ENCODE data around the gene BIN1. TPM values are rescaled to one million over a fixed set of nuclear protein-coding genes. Genes with fewer than 3 reads are reported as not detected.
A peak's percentile ranks its signal among the peaks of the same experiment; 100 is the strongest.

Gene BIN1
- total RNA-seq: 100 to 1,000 TPM in 2 of 4 donors, 10 to 100 TPM in 2; 95.7 to 146 (median 98.8) TPM

GRCh38 chr2:127106991-127107621, at the start of gene BIN1:
Gene BIN1, minus strand, starts transcription at chr2:127107154. Its CDS starts 211 bp downstream, at chr2:127106943.
- Histone ChIP-seq H3K27me3 (no peaks in the 10 kb centered on the region), H3K4me3 (peak within 1 kb of the TSS; percentile 61 to 78 (median 64)), H3K36me3 (no peaks in the 10 kb centered on the region), H3K4me1 (peaks cover 0 to 51% (median 23%) of the 10 kb centered on the region in 4 donors), H3K9me3 (no peaks in the 10 kb centered on the region), H3K27ac (peak within 1 kb of the TSS; percentile 82 to 93 (median 87))
- DNase-seq (ENCODE audit: low spot score in 2 of 2): peak; percentile 67 to 79
- 0 to 1% methylated on average over 49 to 50 of the region's 77 CpGs for WGBS, 2 donors
- TF ChIP-seq POLR2A (IDR thresholded peaks at IDR 0.05) (peak; percentile 64 to 80), CTCF (IDR thresholded peaks at IDR 0.05) (peak in 1 of 5 experiments; percentile 10), EP300 (IDR thresholded peaks at IDR 0.05) (peak; percentile 13 to 82)

- 10 to 22% methylated on average over 2 of the region's 2 CpGs for WGBS, 2 donors
- peak overlapping the region in 2 of 4 donors; percentile 47 to 72 for H3K27ac ChIP-seq
- H3K4me1 ChIP-seq: peaks cover 0 to 34% (median 12%) of the 10 kb centered on the region in 4 donors
- no peak for TF ChIP-seq CTCF (IDR thresholded peaks at IDR 0.05)
- TF ChIP-seq POLR2A (IDR thresholded peaks at IDR 0.05): no peak
- peak in 1 of 2 donors; percentile 40 for TF ChIP-seq EP300 (IDR thresholded peaks at IDR 0.05)
- no peaks in the 10 kb centered on the region for H3K36me3 ChIP-seq
- peak in 1 of 2 donors; percentile 59 for DNase-seq (ENCODE audit: low spot score in 2 of 2)
- no peaks in the 10 kb centered on the region for H3K9me3 ChIP-seq
- H3K4me3 ChIP-seq: no peak overlapping the region
- H3K27me3 ChIP-seq: no peaks in the 10 kb centered on the region
Observed at GRCh38 chr2:127155947-127156346, 49.0 kb upstream of the BIN1 start.

- WGBS, 2 donors: 43 to 46% methylated on average over 7 of the region's 7 CpGs
- TF ChIP-seq EP300 (IDR thresholded peaks at IDR 0.05) (no peak), POLR2A (IDR thresholded peaks at IDR 0.05) (no peak), CTCF (IDR thresholded peaks at IDR 0.05) (no peak)
- no peak overlapping the region for H3K4me3 ChIP-seq
- no peak for DNase-seq (ENCODE audit: low spot score in 2 of 2)
- peaks cover 0 to 34% (median 12%) of the 10 kb centered on the region in 4 donors for H3K4me1 ChIP-seq
- no peaks in the 10 kb centered on the region for H3K27me3 ChIP-seq
- no peaks in the 10 kb centered on the region for H3K36me3 ChIP-seq
- H3K9me3 ChIP-seq: no peaks in the 10 kb centered on the region
- peak overlapping the region in 2 of 4 donors; percentile 72 to 82 for H3K27ac ChIP-seq
Observed at GRCh38 chr2:127155028-127155581, 48.2 kb upstream of the BIN1 start.

GRCh38 chr2:127154396-127154795, 47.4 kb upstream of the BIN1 start:
- Histone ChIP-seq H3K4me3 (no peak overlapping the region), H3K36me3 (no peaks in the 10 kb centered on the region), H3K27ac (peak overlapping the region in 2 of 4 donors; percentile 72 to 82), H3K4me1 (peaks cover 0 to 32% (median 12%) of the 10 kb centered on the region in 4 donors), H3K27me3 (no peaks in the 10 kb centered on the region), H3K9me3 (no peaks in the 10 kb centered on the region)
- TF ChIP-seq CTCF (IDR thresholded peaks at IDR 0.05): no peak
- TF ChIP-seq POLR2A (IDR thresholded peaks at IDR 0.05): no peak
- TF ChIP-seq EP300 (IDR thresholded peaks at IDR 0.05): no peak
- WGBS, 2 donors: 66 to 84% methylated on average over 4 of the region's 4 CpGs
- no peak for DNase-seq (ENCODE audit: low spot score in 2 of 2)

GRCh38 chr2:127153691-127154158, 46.8 kb upstream of the BIN1 start:
- Histone ChIP-seq H3K27me3 (no peaks in the 10 kb centered on the region), H3K4me1 (peaks cover 0 to 28% (median 12%) of the 10 kb centered on the region in 4 donors), H3K36me3 (no peaks in the 10 kb centered on the region), H3K9me3 (no peaks in the 10 kb centered on the region), H3K27ac (peak overlapping the region in 2 of 4 donors; percentile 72 to 82), H3K4me3 (no peak overlapping the region)
- WGBS, 2 donors: 55 to 71% methylated on average over 6 of the region's 6 CpGs
- no peak for TF ChIP-seq POLR2A (IDR thresholded peaks at IDR 0.05)
- peak in 1 of 2 donors; percentile 30 for TF ChIP-seq EP300 (IDR thresholded peaks at IDR 0.05)
- DNase-seq (ENCODE audit: low spot score in 2 of 2): no peak
